Measurements from ENCODE around the gene FATE1. TPM values are rescaled to one million over a fixed set of nuclear protein-coding genes. Genes with fewer than 3 reads are reported as not detected.

The FATE1 gene
- total RNA-seq, 1 experiment from 2014 or later: 0.45 TPM

DNA sequence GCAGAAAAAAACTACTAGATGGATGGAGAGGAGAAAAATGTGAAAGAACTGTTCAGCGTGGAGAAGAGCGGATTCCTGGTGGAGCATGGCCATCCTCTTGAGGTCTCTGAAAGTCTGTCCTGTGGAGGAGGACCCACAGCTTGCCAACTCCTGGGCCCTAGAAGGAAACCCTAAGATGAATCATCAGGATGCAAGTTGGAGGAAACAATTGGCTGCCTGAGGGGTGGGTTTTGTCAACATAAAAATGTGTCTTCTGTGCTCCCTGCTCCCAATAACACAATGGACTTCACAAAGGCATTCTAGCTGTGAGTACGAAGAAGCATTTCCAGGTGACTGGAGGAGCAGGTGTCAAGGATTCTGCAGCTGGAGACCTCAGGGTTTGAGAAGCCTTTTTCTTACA is 55.9 kb downstream of the FATE1 start:
- H3K4me1 ChIP-seq (ENCODE audit: insufficient read depth, low read length, poor library complexity, severe bottlenecking): no peaks in the 10 kb centered on the region
- no peak overlapping the region for H3K27ac ChIP-seq (ENCODE audit: low read depth, low read length, poor library complexity, severe bottlenecking)
- CTCF ChIA-PET: no interaction called here
- H3K4me3 ChIP-seq (ENCODE audit: low read depth, low read length, poor library complexity, severe bottlenecking): no peak overlapping the region
- intact Hi-C loops (cut with micrococcal nuclease; ENCODE audit: unreplicated experiment): no loop called here
- no peak for TF ChIP-seq EZH2 (IDR thresholded peaks at IDR 0.05; ENCODE audit: borderline replicate concordance, low read depth, low read length, poor library complexity, severe bottlenecking)
- H3K9me3 ChIP-seq (ENCODE audit: low read depth, low read length, poor library complexity, severe bottlenecking): no peaks in the 10 kb centered on the region
- DNase-seq (ENCODE audit: low spot score): no peak
- POLR2A ChIA-PET (ENCODE audit: low non-redundant PET): no interaction called here
- BruUV-seq (replicated peaks): no TSS peak
- no peaks in the 10 kb centered on the region for H3K36me3 ChIP-seq (ENCODE audit: insufficient read depth, low read length, poor library complexity, severe bottlenecking)
- peaks cover 5% of the 10 kb centered on the region for H3K27me3 ChIP-seq (replicated peaks; ENCODE audit: insufficient read depth, low read depth, low read length, poor library complexity)

Other genes with a start within 250 kb of the FATE1 start
- gene PASD1, start 152.4 kb upstream of the FATE1 start, total RNA-seq (2021): not detected in 2 replicates
- not detected in 2 replicates for gene PRRG3, start 20.6 kb upstream of the FATE1 start, total RNA-seq (2021)
- gene CNGA2, start 18.7 kb downstream of the FATE1 start, total RNA-seq (2021): not detected in 2 replicates
- gene MAGEA4, start 196.9 kb downstream of the FATE1 start, total RNA-seq (2021): not detected in 2 replicates